SIG-M5 (cell line): Measurements from ENCODE around the gene THUMPD1.
"Not testable (repeated sequence)": the region's sequence is repeated elsewhere in the genome, so short reads cannot be mapped to it uniquely, and the experiment has no call there.

Experiments used
- DNase-seq: peaks from one replicate; lab custom pipeline; 2025; lab: John Stamatoyannopoulos, UW

THUMPD1 gene

DNA sequence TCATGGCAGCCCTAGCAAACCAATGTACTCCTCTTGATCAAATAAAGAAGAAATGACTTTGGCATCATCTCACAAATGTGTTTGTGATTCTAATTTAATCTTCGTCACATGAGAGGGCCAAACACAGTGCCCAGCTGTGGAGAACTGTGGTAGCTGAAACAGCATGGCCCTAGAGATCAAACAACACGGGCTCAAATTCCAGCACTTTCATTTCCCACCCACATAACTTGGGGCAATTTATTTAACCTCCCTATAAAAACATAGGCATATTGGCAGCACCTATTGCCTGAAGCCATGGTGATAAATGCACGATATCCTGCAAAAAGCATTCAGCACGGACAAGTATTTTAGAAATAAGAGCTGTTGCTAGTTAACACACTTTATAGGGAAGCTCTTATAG, 46.6 kb downstream of the THUMPD1 start:
- no peak for DNase-seq

DNA sequence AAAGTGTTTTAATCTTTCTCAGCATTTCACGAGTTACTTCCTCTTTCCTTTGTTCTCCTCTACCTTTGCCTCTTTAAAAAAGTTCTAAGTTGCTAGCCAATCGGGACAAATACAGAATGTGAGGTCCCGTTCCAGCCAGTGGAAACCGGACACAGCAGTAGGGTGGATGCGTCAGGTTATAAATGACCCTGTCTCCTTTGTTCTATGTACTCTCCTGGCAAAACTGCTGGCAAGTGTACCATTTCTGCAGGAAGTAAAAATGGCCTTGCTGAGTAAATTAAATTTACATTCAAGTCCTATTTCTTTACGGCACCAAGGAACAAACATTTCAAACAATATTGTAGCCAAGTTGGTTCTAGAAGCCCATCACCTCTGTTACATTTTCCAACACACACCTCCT, 47.5 kb downstream of the THUMPD1 start:
- DNase-seq = not testable (repeated sequence)

DNA sequence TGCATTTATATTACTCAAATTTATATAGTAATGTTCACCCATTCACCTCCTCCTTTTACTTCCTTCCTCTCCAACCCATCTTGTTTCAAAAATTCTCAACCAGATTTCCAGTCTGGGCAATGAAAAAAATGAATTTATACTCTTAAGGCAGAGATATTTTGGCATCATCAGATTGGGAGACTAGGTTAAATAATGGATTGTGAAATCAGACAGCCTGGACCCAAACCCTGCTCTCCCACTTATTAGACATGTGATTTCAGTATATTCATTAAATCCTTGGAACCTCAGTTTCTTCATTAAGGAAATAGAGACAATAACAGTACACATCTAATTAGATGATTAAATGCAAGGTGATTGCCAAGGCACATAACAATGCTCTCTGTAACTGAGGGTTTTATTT, 52.0 kb downstream of the THUMPD1 start:
- DNase-seq = no peak

DNA sequence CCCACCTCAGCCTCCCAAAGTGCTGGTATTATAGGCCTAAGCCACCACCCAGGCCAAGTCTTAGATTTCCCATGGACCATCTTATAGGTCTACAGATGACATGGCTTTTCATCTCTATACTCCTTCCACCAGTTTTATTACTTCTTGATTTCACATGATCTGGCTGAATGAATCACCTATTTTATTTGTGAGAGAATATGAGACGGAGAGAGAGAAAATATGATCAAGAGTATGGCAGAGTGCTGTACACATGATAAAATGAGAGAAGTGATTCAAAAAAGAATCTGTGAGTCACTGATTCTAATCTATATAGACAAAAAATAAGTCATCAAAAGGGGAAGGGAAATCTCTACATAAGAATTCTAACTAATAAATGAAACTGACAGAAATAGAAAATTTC, 57.8 kb downstream of the THUMPD1 start:
- no peak for DNase-seq
